GM12873 (cell line): Measurements from ENCODE around the gene CCDC78.

Source experiments
- TF ChIP-seq, protein P1 (sequence below): IDR thresholded peaks from 2 replicates; pipeline ENCODE4 v1.5.1; 2012; ENCODE audit warnings: low read depth, mild to moderate bottlenecking, moderate library complexity, low read length, control low read depth; ENCODE audit not compliant: insufficient read depth; ENCODE audit errors: missing control alignments

The CCDC78 gene

DNA sequence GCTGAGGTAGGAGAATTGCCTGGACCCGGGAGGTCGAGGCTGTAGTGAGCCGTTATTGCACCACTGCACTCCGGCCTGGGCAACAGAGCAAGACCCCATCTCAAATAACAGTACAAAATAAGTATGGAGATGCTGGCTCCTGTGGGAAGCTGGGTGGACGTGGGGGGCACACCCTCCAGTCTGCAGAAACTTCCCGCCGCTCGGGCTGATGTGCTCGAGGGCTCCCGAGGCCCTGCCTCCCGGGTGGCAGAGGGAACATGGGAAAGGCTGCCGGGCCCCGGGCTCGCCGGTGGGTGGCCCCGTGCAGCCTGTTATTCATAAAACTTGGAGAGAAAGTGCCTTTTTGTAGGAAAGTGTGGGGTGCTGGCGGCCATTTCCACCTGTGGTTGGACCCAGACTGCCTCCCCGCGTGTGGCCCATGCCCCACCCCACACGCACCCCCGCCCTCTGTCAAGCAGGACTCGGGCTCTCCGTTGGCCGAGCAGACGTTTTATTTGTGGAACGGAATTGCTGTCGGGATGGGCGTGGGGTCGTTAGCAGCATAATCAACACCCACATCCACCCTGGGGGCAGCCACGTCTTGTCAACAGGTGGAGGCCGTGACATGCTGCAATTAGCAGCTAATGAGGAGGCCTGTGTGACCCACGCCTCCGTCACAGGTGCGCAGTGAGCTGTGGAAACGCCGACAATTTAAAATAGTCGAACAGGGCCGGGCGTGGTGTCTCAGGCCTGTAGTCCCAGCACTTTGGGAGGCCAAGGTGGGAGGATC is 21.9 kb upstream of the CCDC78 start:
- TF ChIP-seq, protein P1, sequence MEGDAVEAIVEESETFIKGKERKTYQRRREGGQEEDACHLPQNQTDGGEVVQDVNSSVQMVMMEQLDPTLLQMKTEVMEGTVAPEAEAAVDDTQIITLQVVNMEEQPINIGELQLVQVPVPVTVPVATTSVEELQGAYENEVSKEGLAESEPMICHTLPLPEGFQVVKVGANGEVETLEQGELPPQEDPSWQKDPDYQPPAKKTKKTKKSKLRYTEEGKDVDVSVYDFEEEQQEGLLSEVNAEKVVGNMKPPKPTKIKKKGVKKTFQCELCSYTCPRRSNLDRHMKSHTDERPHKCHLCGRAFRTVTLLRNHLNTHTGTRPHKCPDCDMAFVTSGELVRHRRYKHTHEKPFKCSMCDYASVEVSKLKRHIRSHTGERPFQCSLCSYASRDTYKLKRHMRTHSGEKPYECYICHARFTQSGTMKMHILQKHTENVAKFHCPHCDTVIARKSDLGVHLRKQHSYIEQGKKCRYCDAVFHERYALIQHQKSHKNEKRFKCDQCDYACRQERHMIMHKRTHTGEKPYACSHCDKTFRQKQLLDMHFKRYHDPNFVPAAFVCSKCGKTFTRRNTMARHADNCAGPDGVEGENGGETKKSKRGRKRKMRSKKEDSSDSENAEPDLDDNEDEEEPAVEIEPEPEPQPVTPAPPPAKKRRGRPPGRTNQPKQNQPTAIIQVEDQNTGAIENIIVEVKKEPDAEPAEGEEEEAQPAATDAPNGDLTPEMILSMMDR: no peak

DNA sequence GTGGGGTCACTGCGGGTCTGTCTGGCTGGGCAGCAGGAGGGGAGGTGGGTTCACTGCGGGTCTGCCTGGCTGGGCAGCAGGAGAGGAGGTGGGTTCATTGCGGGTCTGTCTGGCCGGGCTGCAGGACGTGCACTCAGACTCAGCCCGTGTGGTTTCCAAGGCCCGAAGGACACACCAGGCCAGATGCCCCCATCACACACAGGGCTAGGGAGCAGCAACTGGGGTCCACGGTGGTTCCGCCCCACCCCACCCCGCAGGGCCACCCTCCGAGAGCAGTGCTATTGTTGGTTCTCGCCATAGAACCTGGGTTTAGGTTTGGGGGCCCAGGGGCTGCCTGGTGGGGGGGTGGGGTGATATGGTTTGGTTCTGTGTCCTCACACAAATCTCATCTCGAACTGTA is 20.4 kb upstream of the CCDC78 start:
- TF ChIP-seq, protein P1: no peak

DNA sequence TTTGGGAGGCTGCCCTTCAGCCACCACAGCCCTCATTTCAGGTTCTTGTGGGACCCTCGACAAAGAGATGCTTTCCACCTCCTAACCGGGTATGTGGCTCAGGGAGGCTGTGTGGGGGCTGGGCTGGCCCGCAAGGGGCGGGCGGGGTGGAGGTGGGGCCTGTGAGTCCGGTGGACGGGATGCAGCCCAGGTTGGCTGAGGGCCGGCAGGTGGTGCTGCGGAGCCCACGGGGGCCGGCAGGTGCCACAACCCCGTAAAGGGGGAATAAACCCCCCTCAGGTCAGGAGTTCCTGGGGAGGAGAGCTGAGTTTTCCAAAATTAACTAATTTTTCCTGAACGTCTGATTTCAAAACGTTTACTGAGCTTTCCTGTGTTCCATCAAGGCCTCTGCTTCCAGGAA is 19.5 kb upstream of the CCDC78 start:
- TF ChIP-seq, protein P1: peak; percentile 58

DNA sequence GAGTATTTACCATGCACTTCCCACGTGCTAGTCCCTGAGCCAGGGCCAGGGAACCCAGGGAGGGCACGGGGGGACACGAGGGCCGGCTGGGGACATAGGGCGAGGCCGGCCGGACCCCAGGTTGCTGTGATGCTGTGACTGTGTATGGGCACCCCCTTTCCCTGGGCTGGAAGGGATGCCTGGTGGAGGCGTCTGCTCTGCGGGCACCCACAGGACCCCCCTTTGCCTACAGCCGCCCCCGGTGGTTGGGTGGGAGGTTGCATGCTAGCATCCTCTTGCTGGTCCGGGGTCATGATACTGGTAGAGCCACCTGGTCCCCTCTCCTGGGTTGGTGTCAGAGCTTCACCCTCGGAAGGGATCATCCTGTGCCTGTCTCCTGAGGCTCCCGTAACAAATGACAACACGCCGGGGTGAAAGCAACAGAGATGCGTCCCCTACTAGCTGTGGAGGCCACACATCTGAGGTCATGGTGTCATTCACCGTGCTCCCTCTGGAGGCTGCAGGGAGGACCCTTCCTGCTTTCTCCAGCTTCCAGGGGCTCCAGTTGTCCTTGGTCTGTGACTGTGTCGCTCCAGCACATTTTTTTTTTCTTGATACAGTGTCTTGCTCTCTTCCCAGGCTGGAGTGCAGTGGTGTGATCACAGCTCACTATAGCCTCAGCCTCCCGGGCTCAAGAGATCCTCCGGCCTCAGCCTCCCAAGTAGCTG is 17.7 kb upstream of the CCDC78 start:
- TF ChIP-seq, protein P1: peak; percentile 45

DNA sequence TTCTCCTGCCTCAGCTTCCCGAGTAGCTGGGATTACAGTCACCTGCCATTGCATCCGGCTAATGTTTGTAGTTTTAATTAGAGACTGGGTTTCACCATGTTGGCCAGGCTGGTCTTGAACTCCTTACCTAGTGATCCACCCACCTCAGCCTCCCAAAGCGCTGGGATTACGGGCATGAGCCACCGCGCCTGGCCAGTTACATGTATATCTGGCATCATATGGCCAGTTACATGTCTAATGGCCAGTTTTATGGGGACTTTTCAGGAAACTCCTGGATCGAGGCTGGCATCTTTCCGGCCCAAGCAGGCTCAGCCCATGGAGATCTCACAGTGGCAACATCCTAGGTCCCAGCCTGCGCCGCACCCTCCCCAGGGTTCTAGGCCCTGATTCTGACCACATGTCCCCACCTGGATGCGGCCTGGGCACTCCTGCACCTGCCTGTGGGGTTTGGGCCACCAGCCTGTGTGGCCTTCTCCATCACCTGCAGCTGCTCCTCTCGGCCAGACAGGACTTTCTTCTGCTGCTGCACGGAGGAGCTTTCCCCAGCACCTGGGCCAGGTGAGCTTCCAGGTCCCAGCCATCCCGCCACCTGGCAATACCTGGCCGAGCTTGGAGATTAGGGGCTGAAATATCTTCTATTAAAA is 15.9 kb upstream of the CCDC78 start:
- TF ChIP-seq, protein P1: no peak

DNA sequence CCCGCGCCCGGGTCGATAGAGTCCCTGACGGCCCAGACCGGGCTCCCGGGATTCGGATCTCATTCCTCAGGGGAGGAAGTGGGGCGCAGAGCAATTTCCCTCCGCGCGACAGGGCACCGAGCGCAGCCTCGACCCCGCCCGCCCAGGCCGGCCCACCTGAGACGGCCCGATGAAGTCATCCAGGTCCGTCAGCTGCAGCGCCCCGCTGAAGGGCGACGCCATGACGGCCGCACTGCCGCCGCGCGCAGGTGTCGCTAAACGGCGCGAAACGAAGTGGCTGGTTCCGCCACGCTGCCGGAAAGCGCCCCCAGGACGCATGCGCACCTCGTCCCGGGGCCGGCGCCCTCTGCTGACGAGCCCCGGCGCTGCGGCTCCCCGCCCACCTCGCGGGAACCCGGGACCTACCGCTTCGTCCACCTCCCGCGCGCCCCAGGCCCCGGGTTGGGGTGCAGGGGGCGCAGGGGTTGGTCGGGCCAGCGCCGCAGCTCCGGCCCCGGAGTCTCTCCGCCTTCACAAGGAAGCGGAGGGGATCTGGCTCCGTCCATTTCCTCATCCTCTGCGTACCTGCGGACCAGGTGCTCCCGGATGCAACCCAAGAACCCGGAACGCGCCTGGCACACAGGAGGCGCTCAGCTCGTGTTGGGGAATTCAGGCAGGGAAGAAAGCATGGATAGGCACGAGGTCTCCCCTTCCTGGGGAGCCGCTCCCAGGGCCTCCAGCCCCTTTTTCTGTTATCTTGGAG is 14.7 kb upstream of the CCDC78 start, which contains the start of gene CIAO3:
TSS of gene CIAO3 (minus strand) at position 234 of the 742 bp plus-strand sequence. CDS start at position 222, 12 bp downstream.
- TF ChIP-seq, protein P1: peak; percentile 93
